Measurements from ENCODE around the gene ABCA1.

GRCh38 chr9:104950838-104951237 is 22.9 kb upstream of the ABCA1 start:
- TF ChIP-seq CTCF (IDR thresholded peaks at IDR 0.05; ENCODE audit: low read depth, low read length) (no peak), EZH2phosphoT487 (IDR thresholded peaks at IDR 0.05; ENCODE audit: low read depth) (no peak)

Measured in OCI-LY3 (cell line).